GM20000 (cell line): ENCODE measurements around the gene SH3D19.
"Not testable (repeated sequence)": the region's sequence is repeated elsewhere in the genome, so short reads cannot be mapped to it uniquely, and the experiment has no call there.

ENCODE experiments used
- DNase-seq: peaks from one replicate; pipeline ENCODE4 v3.0.0; 2012; ENCODE audit warnings: low spot score
- TF ChIP-seq, protein P1 (sequence below): IDR thresholded peaks from 2 replicates; pipeline ENCODE4 v1.5.1; 2012; ENCODE audit warnings: mild to moderate bottlenecking, control low read depth; ENCODE audit errors: extremely low read depth, missing control alignments

The SH3D19 gene

DNA sequence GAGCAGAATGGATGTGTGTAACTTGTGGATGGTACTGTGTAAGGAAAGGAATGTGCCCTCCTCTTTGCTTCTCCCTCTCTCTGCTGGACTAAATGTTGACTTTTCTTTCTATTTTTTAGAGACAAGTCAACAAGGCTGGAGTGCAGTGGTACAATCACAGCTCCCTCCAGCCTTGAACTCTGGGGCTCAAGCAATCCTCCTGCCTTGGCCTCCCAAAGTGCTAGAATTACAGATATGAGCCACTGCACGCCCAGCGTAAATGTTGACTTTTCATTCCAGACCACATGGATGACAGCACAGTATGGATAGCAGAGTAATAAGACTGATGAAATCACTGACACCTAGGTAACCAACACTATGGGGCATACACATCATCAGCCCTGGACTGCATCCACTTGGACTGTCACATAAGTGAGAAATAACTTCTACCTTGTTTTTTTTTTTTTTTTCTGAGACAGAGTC, 231.1 kb downstream of the SH3D19 start:
- DNase-seq, result no peak
- TF ChIP-seq, protein P1, sequence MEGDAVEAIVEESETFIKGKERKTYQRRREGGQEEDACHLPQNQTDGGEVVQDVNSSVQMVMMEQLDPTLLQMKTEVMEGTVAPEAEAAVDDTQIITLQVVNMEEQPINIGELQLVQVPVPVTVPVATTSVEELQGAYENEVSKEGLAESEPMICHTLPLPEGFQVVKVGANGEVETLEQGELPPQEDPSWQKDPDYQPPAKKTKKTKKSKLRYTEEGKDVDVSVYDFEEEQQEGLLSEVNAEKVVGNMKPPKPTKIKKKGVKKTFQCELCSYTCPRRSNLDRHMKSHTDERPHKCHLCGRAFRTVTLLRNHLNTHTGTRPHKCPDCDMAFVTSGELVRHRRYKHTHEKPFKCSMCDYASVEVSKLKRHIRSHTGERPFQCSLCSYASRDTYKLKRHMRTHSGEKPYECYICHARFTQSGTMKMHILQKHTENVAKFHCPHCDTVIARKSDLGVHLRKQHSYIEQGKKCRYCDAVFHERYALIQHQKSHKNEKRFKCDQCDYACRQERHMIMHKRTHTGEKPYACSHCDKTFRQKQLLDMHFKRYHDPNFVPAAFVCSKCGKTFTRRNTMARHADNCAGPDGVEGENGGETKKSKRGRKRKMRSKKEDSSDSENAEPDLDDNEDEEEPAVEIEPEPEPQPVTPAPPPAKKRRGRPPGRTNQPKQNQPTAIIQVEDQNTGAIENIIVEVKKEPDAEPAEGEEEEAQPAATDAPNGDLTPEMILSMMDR, result no peak

DNA sequence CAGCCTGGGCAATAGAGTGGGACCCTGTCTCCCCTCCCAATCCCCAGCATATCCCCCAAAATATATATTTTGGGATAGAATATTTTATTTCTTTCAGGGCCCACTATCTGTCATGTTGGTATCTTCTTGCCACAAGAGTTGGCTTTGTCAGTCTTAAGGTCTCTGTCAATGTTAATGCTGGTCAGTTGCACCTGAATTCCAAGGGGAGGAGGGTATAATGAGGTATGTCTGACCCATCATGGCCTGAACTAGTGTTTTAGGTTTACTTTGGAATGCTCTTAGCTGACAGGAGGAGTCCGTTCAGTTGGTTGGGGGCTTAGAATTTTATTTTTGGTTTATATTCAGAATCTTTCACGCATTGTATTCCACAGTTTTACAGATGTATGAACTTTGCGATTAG, 232.2 kb downstream of the SH3D19 start:
- TF ChIP-seq, protein P1, result no peak
- DNase-seq, result no peak

DNA sequence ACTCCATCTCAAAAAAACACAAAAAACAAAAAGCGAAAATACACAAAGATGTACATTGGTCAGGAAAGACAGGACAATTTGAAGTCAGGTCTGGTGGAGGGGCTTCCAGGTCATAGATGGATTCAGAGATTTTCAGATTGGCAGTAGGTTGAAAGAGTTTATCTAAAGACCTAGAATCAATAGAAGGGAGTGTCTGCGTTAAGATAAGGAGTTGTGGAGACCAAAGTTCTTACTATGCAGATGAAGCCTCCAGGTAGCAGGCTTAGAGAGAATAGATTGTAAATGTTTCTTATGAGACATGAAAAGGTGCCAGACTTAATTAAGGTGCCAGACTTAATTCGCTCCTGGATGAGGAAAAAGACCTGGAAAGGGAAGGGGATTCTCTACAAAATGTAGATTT, 232.9 kb downstream of the SH3D19 start:
- DNase-seq, result no peak
- TF ChIP-seq, protein P1, result no peak

- TF ChIP-seq, protein P1, result no peak
- DNase-seq, result no peak
Measured at GRCh38 chr4:151091047-151091446, 234.4 kb downstream of the SH3D19 start.

- TF ChIP-seq, protein P1, result no peak
- no peak for DNase-seq
Measured at GRCh38 chr4:151087467-151087866, 237.9 kb downstream of the SH3D19 start.

DNA sequence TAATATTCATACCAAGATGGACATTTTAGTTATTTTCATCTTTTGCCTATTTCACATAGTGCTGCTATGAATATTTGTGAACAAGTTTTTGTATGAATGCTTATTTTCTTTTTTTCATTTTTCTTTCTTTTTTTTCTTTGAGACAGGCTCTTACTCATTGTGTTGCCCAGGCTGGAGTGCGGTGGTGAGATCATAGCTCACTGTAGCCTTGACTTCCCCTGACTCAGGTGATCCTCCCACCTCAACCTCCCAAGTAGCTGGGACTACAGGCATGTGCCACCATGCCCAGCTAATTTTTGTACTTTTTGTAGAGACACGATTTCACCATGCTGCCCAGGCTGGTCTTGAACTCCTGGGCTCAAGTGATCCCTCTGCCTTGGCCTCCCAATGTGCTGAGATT, 247.4 kb downstream of the SH3D19 start:
- DNase-seq, result not testable (repeated sequence)

- TF ChIP-seq, protein P1, result no peak
Measured at GRCh38 chr4:151074416-151074916, 250.9 kb downstream of the SH3D19 start.

More at GRCh38 chr4:151074416-151074916, 250.9 kb downstream of the SH3D19 start:
- no peak for DNase-seq
